H1 (cell line): ENCODE measurements around the gene PCDHGA1. TPM values are rescaled to one million over a fixed set of nuclear protein-coding genes. Genes with fewer than 3 reads are reported as not detected.
"Not testable (repeated sequence)": the region's sequence is repeated elsewhere in the genome, so short reads cannot be mapped to it uniquely, and the experiment has no call there.

Source experiments
- CTCF ChIA-PET: fragments of 300-600 bp; sonication (Branson Sonifier 250); formaldehyde crosslinking; loops from one replicate; lab custom pipeline; 2021; ENCODE audit not compliant: partially characterized antibody; lab: Charles Lee
- POLR2A ChIA-PET: fragments of 300-600 bp; sonication (Branson Sonifier 250); formaldehyde crosslinking; loops from one replicate; lab custom pipeline; 2021; ENCODE audit warnings: inconsistent platforms; ENCODE audit not compliant: partially characterized antibody; lab: Charles Lee
- DNase-seq, 2 experiments: peaks; one replicate each; pipeline versions ENCODE4 v3.0.0 to v3.0.0-alpha.2; 2010 to 2022; ENCODE audit warnings: low spot score in 2 of 2, low read depth in 1 of 2, mixed read lengths in 1 of 2
- FAIRE-seq: peaks from 2 replicates; lab custom pipeline; 2011; peaks lifted over from hg19 to GRCh38; lab: Jason Lieb, UNC
- H2AFZ ChIP-seq: 2 replicates; pipeline ENCODE4 v1.8.1; 2012; ENCODE audit warnings: low read length, inconsistent platforms
- H2AK5ac ChIP-seq: 2 replicates; pipeline ENCODE4 v1.6.1; 2013; ENCODE audit warnings: low read depth, low read length
- H2BK120ac ChIP-seq: replicated peaks from 2 replicates; pipeline ENCODE3; 2013; ENCODE audit warnings: low read depth, low read length, inconsistent platforms
- H2BK12ac ChIP-seq: 2 replicates; pipeline ENCODE4 v1.6.1; 2013; ENCODE audit warnings: low read depth, low read length
- H2BK15ac ChIP-seq: 2 replicates; pipeline ENCODE4 v1.6.1; 2013; ENCODE audit warnings: low read length
- H2BK20ac ChIP-seq: 2 replicates; pipeline ENCODE4 v1.6.1; 2013; ENCODE audit warnings: low read length
- H2BK5ac ChIP-seq: 2 replicates; pipeline ENCODE4 v1.6.1; 2013; ENCODE audit warnings: low read depth, low read length
- H3K14ac ChIP-seq: 2 replicates; pipeline ENCODE4 v1.6.1; 2013; ENCODE audit warnings: inconsistent platforms; ENCODE audit not compliant: insufficient read length
- H3K18ac ChIP-seq: 2 replicates; pipeline ENCODE4 v1.6.1; 2013; ENCODE audit warnings: low read length; ENCODE audit errors: extremely low read depth
- H3K23ac ChIP-seq: 2 replicates; pipeline ENCODE4 v1.6.1; 2013; ENCODE audit warnings: inconsistent platforms; ENCODE audit not compliant: insufficient read length
- H3K23me2 ChIP-seq: 2 replicates; pipeline ENCODE4 v1.6.1; 2013; ENCODE audit warnings: low read depth, low read length
- H3K27ac ChIP-seq: 2 replicates; pipeline ENCODE4 v1.6.1; 2011; ENCODE audit warnings: low read depth, low read length, inconsistent platforms
- H3K27me3 ChIP-seq, 4 experiments: replicated peaks in 1 of 4; 1 replicate in 1 of 4; 2 replicates in 3 of 4; pipeline versions ENCODE4 v1.6.1 to v1.8.1; 2011 to 2013; ENCODE audit warnings: low read length in 3 of 4, mild to moderate bottlenecking in 3 of 4, inconsistent platforms in 2 of 4, mixed read lengths in 2 of 4, moderate library complexity in 1 of 4; ENCODE audit not compliant: control insufficient read depth in 3 of 4, insufficient read depth in 3 of 4; ENCODE audit errors: extremely low read depth in 1 of 4
- H3K36me3 ChIP-seq, 4 experiments: 2 replicates each; pipeline versions ENCODE4 v1.6.1 to v1.8.1; 2011 to 2013; ENCODE audit warnings: mild to moderate bottlenecking in 4 of 4, low read length in 3 of 4, moderate library complexity in 2 of 4, control low read depth in 1 of 4, inconsistent platforms in 1 of 4; ENCODE audit not compliant: insufficient read depth in 4 of 4, control insufficient read depth in 2 of 4
- H3K4ac ChIP-seq: replicated peaks from 2 replicates; pipeline ENCODE3; 2013; ENCODE audit warnings: low read length, low read depth, mixed read lengths, inconsistent platforms; ENCODE audit not compliant: insufficient read length
- H3K4me1 ChIP-seq, 4 experiments: replicated peaks in 1 of 4; 1 replicate in 1 of 4; 2 replicates in 3 of 4; pipeline versions ENCODE4 v1.6.1 to v1.8.1; 2011 to 2013; ENCODE audit warnings: low read length in 3 of 4, inconsistent platforms in 2 of 4, mixed read lengths in 1 of 4; ENCODE audit not compliant: insufficient read depth in 4 of 4, control insufficient read depth in 3 of 4
- H3K4me2 ChIP-seq, 2 experiments: 2 replicates each; pipeline versions ENCODE4 v1.6.1 to v1.8.1; 2011 to 2013; ENCODE audit warnings: low read depth in 2 of 2, low read length in 2 of 2, control low read depth in 1 of 2, inconsistent platforms in 1 of 2, mild to moderate bottlenecking in 1 of 2; ENCODE audit not compliant: insufficient read depth in 1 of 2
- H3K4me3 ChIP-seq, 4 experiments: fragments of 200-600, 300-600 bp in 1 of 4; sonication (generic), shearing (Covaris generic), sonication (Bioruptor Twin) in 1 of 4; 2 replicates each; pipeline versions ENCODE4 v1.5.1 to v1.8.1; 2011 to 2016; ENCODE audit warnings: low read length in 4 of 4, low read depth in 3 of 4, control low read depth in 2 of 4, inconsistent platforms in 2 of 4, mild to moderate bottlenecking in 2 of 4, mixed read lengths in 1 of 4, moderate library complexity in 1 of 4; ENCODE audit not compliant: insufficient read depth in 2 of 4; ENCODE audit errors: extremely low read depth in 1 of 4
- H3K56ac ChIP-seq: replicated peaks from 2 replicates; pipeline ENCODE3; 2013; ENCODE audit warnings: low read depth, mild to moderate bottlenecking, mixed read lengths, low read length, inconsistent platforms; ENCODE audit not compliant: insufficient read length
- H3K79me1 ChIP-seq: 2 replicates; pipeline ENCODE4 v1.6.1; 2013; ENCODE audit warnings: low read depth, low read length, control low read depth
- H3K79me2 ChIP-seq, 2 experiments: 2 replicates each; pipeline versions ENCODE4 v1.6.1 to v1.8.1; 2012 to 2013; ENCODE audit warnings: low read length in 2 of 2, mild to moderate bottlenecking in 2 of 2, inconsistent platforms in 1 of 2; ENCODE audit not compliant: insufficient read depth in 2 of 2, control insufficient read depth in 1 of 2
- H3K9ac ChIP-seq, 4 experiments: replicated peaks in 1 of 4; 1 replicate in 1 of 4; 2 replicates in 3 of 4; pipeline versions ENCODE4 v1.6.1 to v1.8.1; 2011 to 2013; ENCODE audit warnings: low read depth in 3 of 4, low read length in 3 of 4, control low read depth in 2 of 4, mild to moderate bottlenecking in 2 of 4, moderate library complexity in 2 of 4, inconsistent platforms in 1 of 4; ENCODE audit errors: extremely low read depth in 1 of 4
- H3K9me3 ChIP-seq, 2 experiments: 2 replicates each; pipeline versions ENCODE4 v1.6.1 to v1.8.1; 2012 to 2013; ENCODE audit warnings: mild to moderate bottlenecking in 2 of 2, moderate library complexity in 2 of 2, control low read depth in 1 of 2, inconsistent platforms in 1 of 2, low read depth in 1 of 2, low read length in 1 of 2, mixed read lengths in 1 of 2; ENCODE audit not compliant: insufficient read depth in 2 of 2
- H4K20me1 ChIP-seq, 2 experiments: replicated peaks in 1 of 2; 2 replicates each; pipeline versions ENCODE3 to v1.8.1; 2011 to 2013; ENCODE audit warnings: inconsistent platforms in 2 of 2, low read length in 2 of 2, mild to moderate bottlenecking in 1 of 2; ENCODE audit not compliant: insufficient read depth in 2 of 2, control insufficient read depth in 1 of 2
- H4K5ac ChIP-seq: 2 replicates; pipeline ENCODE4 v1.6.1; 2013; ENCODE audit warnings: low read length, low read depth, mixed read lengths, inconsistent platforms; ENCODE audit not compliant: insufficient read length
- H4K8ac ChIP-seq: 2 replicates; pipeline ENCODE4 v1.8.0; 2013; ENCODE audit warnings: mild to moderate bottlenecking, moderate library complexity, low read length, inconsistent platforms; ENCODE audit not compliant: insufficient read depth; ENCODE audit errors: extremely low read depth
- H4K91ac ChIP-seq: replicated peaks from 2 replicates; pipeline ENCODE3; 2013; ENCODE audit warnings: low read length, mixed read lengths, inconsistent platforms; ENCODE audit not compliant: insufficient read length
- GTF2F1 ChIP-seq: IDR thresholded peaks from 2 replicates; pipeline ENCODE4 v1.6.1; 2012; ENCODE audit warnings: low read depth, low read length, improper control_type of control experiment, borderline replicate concordance
- WGBS, 2 experiments: shearing (Covaris generic) in 1 of 2; methylation state at CpG; one replicate each; pipeline versions ENCODE4 v1.1.6 to v1.1.7; 2013 to 2015; ENCODE audit warnings: low lambda C conversion rate in 2 of 2, mixed read lengths in 2 of 2, inconsistent platforms in 1 of 2, low coverage in 1 of 2, missing lambda C conversion rate in 1 of 2; ENCODE audit not compliant: insufficient replicate concordance in 2 of 2, insufficient coverage in 1 of 2, insufficient read length in 1 of 2; ENCODE audit errors: extremely low coverage in 1 of 2, missing lambda C conversion rate in 1 of 2; 5-methylcytosine and 5-hydroxymethylcytosine counted together
- polyA plus RNA-seq, 7 experiments: library from polyadenylated mRNA; depleted of rRNA in 3 of 7; stranded (reverse) in 5 of 7; unstranded in 2 of 7; fragments of >200 nt in 5 of 7; fragments of 200-250 nt in 2 of 7; gene quantifications; 1 replicate in 5 of 7; 2 replicates in 1 of 7; 4 replicates in 1 of 7; pipeline versions ENCODE4 v1.2.1 to v1.2.3, GENCODE V29; 2011 to 2013; ENCODE audit warnings: missing spikeins in 2 of 7, mixed read lengths in 2 of 7
- total RNA-seq: library from RNA; stranded (reverse); fragmentation: NEBNext Ultra II Directional; extraction: Animal tissue kit (Norgen Biotek cat#: 25700); gene quantifications from 2 replicates; pipeline ENCODE4 v1.2.1, GENCODE V29; 2021

PCDHGA1 gene
- total and polyA plus RNA-seq, 2 of the 8 experiments (the other 6 are each of a cell fraction or from before 2014, with no cell fraction given) = 0.57 to 0.89 TPM

GRCh38 chr5:141313711-141314110 lies 16.6 kb upstream of the PCDHGA1 start (continued):
- TF ChIP-seq GTF2F1 = no peak

- H3K27me3 ChIP-seq, H2BK20ac ChIP-seq, H4K20me1 ChIP-seq, H4K5ac ChIP-seq, H3K4me3 ChIP-seq, FAIRE-seq, H3K14ac ChIP-seq, H3K4ac ChIP-seq, H2BK120ac ChIP-seq, H3K79me1 ChIP-seq, H3K4me2 ChIP-seq, H4K91ac ChIP-seq, H3K4me1 ChIP-seq, H2AFZ ChIP-seq, H2BK5ac ChIP-seq, H2AK5ac ChIP-seq, H2BK15ac ChIP-seq, H2BK12ac ChIP-seq, H3K18ac ChIP-seq, H3K23ac ChIP-seq, H3K9ac ChIP-seq, H4K8ac ChIP-seq, H3K56ac ChIP-seq, H3K23me2 ChIP-seq, DNase-seq, H3K27ac ChIP-seq: not testable (repeated sequence)
- POLR2A ChIA-PET = interaction anchor here (0.7 to 2.5 kb wide), 4 partner anchors 11 to 172 kb away, joined by 3 to 7 read pairs (median 3); partner anchors contain the start of gene PCDHGC5
- Histone ChIP-seq H3K79me2 (peaks cover 11 to 25% of the 10 kb centered on the region in 2 experiments), H3K36me3 (peaks cover 5 to 27% (median 19%) of the 10 kb centered on the region in 4 experiments; a peak in 6 of 8 replicates), H3K9me3 (peaks cover 22 to 27% of the 10 kb centered on the region in 2 experiments)
- WGBS, 2 experiments = 83% methylated on average over 4 of the region's 4 CpGs; no CpG with 5 or more reads in 1 of the 2 experiments
- CTCF ChIA-PET = interaction anchor here (0.8 to 5.0 kb wide), 6 partner anchors 18 to 196 kb away, joined by 4 to 19 read pairs (median 4); partner anchors contain the start of gene PCDHB15
Observed at GRCh38 chr5:141316963-141317362, 13.4 kb upstream of the PCDHGA1 start.
